ENCODE data around the gene NRXN3. TPM values are rescaled to one million over a fixed set of nuclear protein-coding genes. Genes with fewer than 3 reads are reported as not detected.

The NRXN3 gene
- total and polyA plus RNA-seq, 11 donors, result 0.19 to 2.2 (median 1.1) TPM

DNA sequence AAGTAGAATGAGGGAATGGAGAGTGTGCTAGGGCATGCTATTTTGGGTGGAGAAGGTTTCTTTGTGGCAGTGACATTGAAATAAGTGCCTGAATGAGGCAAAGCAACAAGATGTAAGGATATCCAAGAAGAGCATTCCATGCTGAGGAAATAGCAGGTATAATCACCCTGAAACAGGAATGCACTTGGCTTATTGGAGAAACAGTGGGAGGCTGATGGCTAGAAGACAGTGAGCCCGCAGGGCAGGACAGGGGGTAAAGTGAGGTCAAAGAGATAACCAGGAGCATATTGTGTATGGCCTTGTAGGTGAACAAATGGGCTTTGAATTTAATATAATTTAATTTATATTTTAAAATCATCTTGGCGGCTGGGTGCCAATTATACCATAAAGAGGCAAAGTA is 1164.1 kb downstream of the NRXN3 start:
- 63 to 73% (median 67%) methylated on average over 2 of the region's 2 CpGs for WGBS, 4 donors

DNA sequence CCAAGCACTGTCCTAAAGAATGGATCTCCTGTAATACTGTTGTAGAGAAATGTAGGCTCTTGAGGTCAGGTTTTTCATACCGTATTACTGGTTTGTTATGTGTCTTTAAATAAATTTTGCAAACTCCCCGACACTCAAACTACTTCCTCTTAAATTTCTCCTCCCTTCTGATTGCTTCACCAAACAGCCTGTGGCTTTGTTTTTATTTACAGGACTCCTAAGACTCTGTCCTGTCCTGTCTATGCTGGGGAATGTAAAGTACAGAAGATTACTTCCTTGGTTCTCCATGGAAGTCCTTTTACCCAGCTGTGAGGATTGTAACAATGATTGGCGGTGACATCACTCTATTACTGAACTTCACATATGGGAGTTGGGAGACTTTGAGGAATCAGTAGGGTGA is 1167.6 kb downstream of the NRXN3 start:
- no peak for TF ChIP-seq POLR2A (IDR thresholded peaks at IDR 0.05)
- TF ChIP-seq, protein P1, sequence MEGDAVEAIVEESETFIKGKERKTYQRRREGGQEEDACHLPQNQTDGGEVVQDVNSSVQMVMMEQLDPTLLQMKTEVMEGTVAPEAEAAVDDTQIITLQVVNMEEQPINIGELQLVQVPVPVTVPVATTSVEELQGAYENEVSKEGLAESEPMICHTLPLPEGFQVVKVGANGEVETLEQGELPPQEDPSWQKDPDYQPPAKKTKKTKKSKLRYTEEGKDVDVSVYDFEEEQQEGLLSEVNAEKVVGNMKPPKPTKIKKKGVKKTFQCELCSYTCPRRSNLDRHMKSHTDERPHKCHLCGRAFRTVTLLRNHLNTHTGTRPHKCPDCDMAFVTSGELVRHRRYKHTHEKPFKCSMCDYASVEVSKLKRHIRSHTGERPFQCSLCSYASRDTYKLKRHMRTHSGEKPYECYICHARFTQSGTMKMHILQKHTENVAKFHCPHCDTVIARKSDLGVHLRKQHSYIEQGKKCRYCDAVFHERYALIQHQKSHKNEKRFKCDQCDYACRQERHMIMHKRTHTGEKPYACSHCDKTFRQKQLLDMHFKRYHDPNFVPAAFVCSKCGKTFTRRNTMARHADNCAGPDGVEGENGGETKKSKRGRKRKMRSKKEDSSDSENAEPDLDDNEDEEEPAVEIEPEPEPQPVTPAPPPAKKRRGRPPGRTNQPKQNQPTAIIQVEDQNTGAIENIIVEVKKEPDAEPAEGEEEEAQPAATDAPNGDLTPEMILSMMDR (IDR thresholded peaks at IDR 0.05), result no peak
- no peaks in the 10 kb centered on the region for H3K27me3 ChIP-seq
- no peak overlapping the region for H3K4me3 ChIP-seq
- DNase-seq (no peak), ATAC-seq (no peak)
- no peaks in the 10 kb centered on the region for H3K4me1 ChIP-seq
- intact Hi-C loops (cut with DNase I), result no loop called here
- H3K27ac ChIP-seq, result no peak overlapping the region
- H3K9me3 ChIP-seq, result no peaks in the 10 kb centered on the region
- 67 to 77% (median 70%) methylated on average over 3 of the region's 3 CpGs for WGBS, 4 donors
- H3K36me3 ChIP-seq, result no peaks in the 10 kb centered on the region

More for the DNA sequence above, 1164.1 kb downstream of the NRXN3 start:
- H3K27me3 ChIP-seq, result peaks cover 0 to 3% (median 0%) of the 10 kb centered on the region in 9 donors
- H3K9me3 ChIP-seq, result no peaks in the 10 kb centered on the region
- no peak for DNase-seq
- intact Hi-C loops (cut with DNase I), result no loop called here
- no peak for ATAC-seq
- no peak overlapping the region for H3K27ac ChIP-seq
- TF ChIP-seq, protein P1 (IDR thresholded peaks at IDR 0.05), result no peak
- H3K4me1 ChIP-seq, result no peaks in the 10 kb centered on the region
- H3K4me3 ChIP-seq, result no peak overlapping the region
- no peaks in the 10 kb centered on the region for H3K36me3 ChIP-seq

DNA sequence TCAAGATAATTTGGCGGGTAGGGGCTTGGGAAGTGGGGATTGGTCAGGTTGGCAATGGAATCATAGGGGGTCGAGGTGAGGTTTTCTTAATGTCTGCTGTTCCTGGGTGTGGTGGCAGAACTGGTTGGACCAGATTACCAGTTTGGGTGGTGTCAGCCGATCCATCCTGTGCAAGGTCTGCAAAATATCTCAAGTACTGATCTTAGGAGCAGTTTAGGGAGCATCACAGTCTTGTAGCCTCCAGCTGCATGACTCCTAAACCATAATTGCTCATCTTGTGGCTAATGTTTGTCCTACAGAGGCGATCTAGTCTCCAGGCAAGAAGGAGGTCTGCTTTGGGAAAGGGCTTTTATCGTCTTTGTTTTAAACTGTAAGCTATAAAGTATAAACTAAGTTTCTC is 1172.8 kb downstream of the NRXN3 start:
- DNase-seq, result no peak
- intact Hi-C loops (cut with DNase I), result no loop called here
- Histone ChIP-seq H3K4me1 (no peaks in the 10 kb centered on the region), H3K27ac (no peak overlapping the region), H3K9me3 (no peaks in the 10 kb centered on the region), H3K4me3 (no peak overlapping the region), H3K27me3 (no peaks in the 10 kb centered on the region), H3K36me3 (no peaks in the 10 kb centered on the region)
- ATAC-seq, result no peak
- 75 to 85% (median 78%) methylated on average over 5 of the region's 5 CpGs for WGBS, 4 donors
- TF ChIP-seq POLR2A (IDR thresholded peaks at IDR 0.05), result no peak
- TF ChIP-seq, protein P1 (IDR thresholded peaks at IDR 0.05), result no peak

DNA sequence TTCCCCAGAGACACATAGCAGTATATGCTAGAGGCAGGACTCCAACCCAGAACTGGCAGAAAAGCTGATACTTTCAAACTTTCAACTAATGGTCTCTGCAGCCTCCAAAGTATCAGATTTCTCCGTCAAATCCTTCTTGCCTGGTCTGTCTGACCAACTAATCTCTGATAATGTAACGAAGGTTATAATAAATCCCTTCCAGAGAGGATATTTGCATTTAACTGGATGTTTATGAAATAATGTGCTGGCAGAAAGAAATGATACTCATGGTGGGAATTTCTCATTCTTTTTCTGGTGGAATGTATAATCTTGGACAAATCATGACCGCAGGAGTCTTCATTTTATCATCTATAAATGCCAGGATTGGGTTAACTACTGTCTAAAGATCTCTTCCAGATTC is 1180.8 kb downstream of the NRXN3 start:
- Histone ChIP-seq H3K27ac (no peak overlapping the region), H3K4me1 (no peaks in the 10 kb centered on the region), H3K9me3 (no peaks in the 10 kb centered on the region), H3K4me3 (no peak overlapping the region), H3K27me3 (no peaks in the 10 kb centered on the region), H3K36me3 (no peaks in the 10 kb centered on the region)
- ATAC-seq (no peak), DNase-seq (no peak)
- 81 to 86% (median 83%) methylated on average over 3 of the region's 3 CpGs for WGBS, 4 donors
- intact Hi-C loops (cut with DNase I), result no loop called here
- TF ChIP-seq, protein P1 (IDR thresholded peaks at IDR 0.05), result no peak
- TF ChIP-seq POLR2A (IDR thresholded peaks at IDR 0.05), result no peak

Measured in heart left ventricle (tissue), 16 donors.